Measurements from ENCODE around the gene NKPD1.
A peak's percentile ranks its signal among the peaks of the same experiment; 100 is the strongest.

DNA sequence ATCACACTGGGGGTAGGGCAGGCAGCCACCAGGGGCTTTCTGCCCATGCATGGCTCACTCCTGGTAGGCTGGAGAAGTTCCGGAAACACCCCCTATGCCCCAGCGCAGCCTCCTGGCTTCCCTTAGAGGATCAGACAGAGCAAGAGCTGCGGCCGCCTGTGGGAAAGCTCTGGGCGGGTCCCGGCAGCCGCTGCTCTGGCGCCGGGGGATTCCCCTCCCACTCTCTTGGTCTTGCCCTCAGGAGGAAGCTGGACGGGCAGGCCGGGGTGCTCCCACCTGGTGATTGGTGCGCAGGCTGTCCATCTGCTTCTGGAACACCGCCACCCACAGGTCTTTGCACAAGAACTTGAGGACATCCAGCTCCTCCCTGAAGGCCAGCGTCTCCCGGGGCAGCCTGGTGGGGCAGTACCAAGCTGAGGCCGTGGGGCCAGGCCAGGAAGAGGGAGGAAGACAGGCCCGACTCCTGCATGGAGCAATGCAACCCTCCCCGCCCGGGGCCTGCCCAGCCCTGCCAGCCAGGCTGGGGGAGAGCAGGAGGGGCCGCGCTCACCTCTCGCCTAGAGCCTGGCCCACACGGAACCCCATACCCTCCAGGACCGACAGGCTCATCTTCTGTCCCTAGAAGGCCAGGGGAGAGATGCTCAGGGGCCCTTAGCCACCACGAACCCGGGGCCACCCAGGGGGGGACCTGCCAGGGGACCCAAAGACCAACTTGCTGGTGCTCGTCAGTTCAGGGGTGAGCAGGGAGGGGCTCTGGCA is 4.0 kb upstream of the NKPD1 start:
- TF ChIP-seq CTCF (IDR thresholded peaks at IDR 0.05 in 8 of 11, conservative IDR thresholded peaks at IDR 0.05 in 3 of 11) (peak in 1 of 11 experiments; percentile 10), POLR2A (IDR thresholded peaks at IDR 0.05) (no peak), POLR2AphosphoS5 (IDR thresholded peaks at IDR 0.05) (peak in 2 of 3 donors; percentile 53 to 60)

All from spleen (tissue), 7 donors.